Stimulated activated CD4-positive, alpha-beta T cell treated with anti-CD3 and anti-CD28 coated beads, Interleukin-15, amount 100 ng/mL, for 24 hours (primary cell): ENCODE results near the gene FYN.
"Not testable (repeated sequence)": the region's sequence is repeated elsewhere in the genome, so short reads cannot be mapped to it uniquely, and the experiment has no call there.

Experiments used
- DNase-seq: peaks from one replicate; pipeline ENCODE4 v3.0.0-alpha.2; 2020

FYN gene

GRCh38 chr6:111648100-111648499, 225.2 kb downstream of the FYN start:
- DNase-seq, result no peak

- no peak for DNase-seq
These were observed 226.3 kb downstream of the FYN start for GRCh38 chr6:111646942-111647341.

- DNase-seq, result no peak
These were observed 227.2 kb downstream of the FYN start for GRCh38 chr6:111646034-111646433.

GRCh38 chr6:111644893-111645430, 228.3 kb downstream of the FYN start:
- DNase-seq, result no peak

GRCh38 chr6:111642463-111643158, 230.6 kb downstream of the FYN start:
- DNase-seq, result peak; percentile 31

- no peak for DNase-seq
These were observed 234.0 kb downstream of the FYN start for GRCh38 chr6:111639266-111639665.

- not testable (repeated sequence) for DNase-seq
These were observed 238.3 kb downstream of the FYN start for GRCh38 chr6:111634981-111635380.

GRCh38 chr6:111633822-111634221, 239.4 kb downstream of the FYN start:
- no peak for DNase-seq

- no peak for DNase-seq
These were observed 240.6 kb downstream of the FYN start for GRCh38 chr6:111632468-111633247.

GRCh38 chr6:111631903-111632460, 241.3 kb downstream of the FYN start:
- no peak for DNase-seq

- no peak for DNase-seq
These were observed 242.2 kb downstream of the FYN start for GRCh38 chr6:111631018-111631417.

GRCh38 chr6:111628142-111628850, 245.0 kb downstream of the FYN start:
- no peak for DNase-seq

GRCh38 chr6:111626441-111626840, 246.8 kb downstream of the FYN start:
- DNase-seq, result no peak

- no peak for DNase-seq
These were observed 247.5 kb downstream of the FYN start for GRCh38 chr6:111625461-111626391.

- DNase-seq, result no peak
These were observed 248.2 kb downstream of the FYN start for GRCh38 chr6:111625099-111625416.

- no peak for DNase-seq
These were observed 248.7 kb downstream of the FYN start for GRCh38 chr6:111624401-111625098.

- no peak for DNase-seq
These were observed 250.1 kb downstream of the FYN start for GRCh38 chr6:111623046-111623718.

- no peak for DNase-seq
These were observed 253.1 kb downstream of the FYN start for GRCh38 chr6:111620169-111620568.

- no peak for DNase-seq
These were observed 254.8 kb downstream of the FYN start for GRCh38 chr6:111618407-111618806.

- DNase-seq, result no peak
These were observed 256.1 kb downstream of the FYN start for GRCh38 chr6:111617149-111617548.
